PC-3 (cell line): ENCODE results near the gene CCBE1. TPM values are rescaled to one million over a fixed set of nuclear protein-coding genes. Genes with fewer than 3 reads are reported as not detected.

Source experiments
- ATAC-seq: fragments of 200-7000 bp; cut with Tn5 transposase; 2 replicates; pipeline ENCODE4 v1.9.1; 2020; ENCODE audit warnings: mild to moderate bottlenecking, moderate library complexity
- BruUV-seq: library from RNA; stranded (reverse); fragments of 400-500 nt; replicated peaks from 2 replicates; lab custom pipeline; 2021; lab: Mats Ljungman, UMichigan
- CTCF ChIA-PET: fragments of 300-600 bp; sonication (Branson Sonifier 250); formaldehyde crosslinking; loops from one replicate; lab custom pipeline; 2022; ENCODE audit warnings: antibody characterized with exemption; lab: Charles Lee
- POLR2A ChIA-PET: fragments of 300-600 bp; sonication (Branson Sonifier 250); formaldehyde crosslinking; loops from one replicate; lab custom pipeline; 2022; ENCODE audit warnings: antibody characterized with exemption; ENCODE audit not compliant: unreplicated experiment; lab: Charles Lee
- DNase-seq: peaks from one replicate; pipeline ENCODE4 v3.0.0-alpha.2; 2015
- H2AFZ ChIP-seq: fragments of 300-600 bp; sonication (generic); 2 replicates; pipeline ENCODE4 v1.6.0; 2016; ENCODE audit warnings: antibody characterized with exemption, low read length
- H3F3A ChIP-seq: fragments of 300-600 bp; sonication (generic); one replicate; pipeline ENCODE4 v1.6.0; 2017; ENCODE audit warnings: antibody characterized with exemption, low read length, control low read depth, mild to moderate bottlenecking; ENCODE audit not compliant: unreplicated experiment
- H3K27ac ChIP-seq: fragments of 300-600 bp; sonication (generic); 2 replicates; pipeline ENCODE4 v1.5.1; 2016; ENCODE audit warnings: mild to moderate bottlenecking, low read length
- H3K27me3 ChIP-seq: fragments of 300-600 bp; sonication (generic); 2 replicates; pipeline ENCODE4 v1.6.1; 2016; ENCODE audit warnings: low read length, mixed read lengths
- H3K36me3 ChIP-seq: fragments of 300-600 bp; sonication (generic); 2 replicates; pipeline ENCODE4 v1.6.1; 2016; ENCODE audit warnings: low read depth, mixed run types, low read length, mixed read lengths
- H3K4me1 ChIP-seq: fragments of 300-600 bp; sonication (generic); 2 replicates; pipeline ENCODE4 v1.5.1; 2016; ENCODE audit warnings: low read length; ENCODE audit not compliant: insufficient read depth
- H3K4me2 ChIP-seq: fragments of 300-600 bp; sonication (generic); 2 replicates; pipeline ENCODE4 v1.6.0; 2016; ENCODE audit warnings: low read length
- H3K4me3 ChIP-seq: fragments of 300-600 bp; sonication (generic); 2 replicates; pipeline ENCODE4 v1.5.1; 2016; ENCODE audit warnings: mild to moderate bottlenecking, low read length, mixed read lengths
- H3K79me2 ChIP-seq: fragments of 300-600 bp; sonication (generic); 2 replicates; pipeline ENCODE4 v1.6.1; 2017; ENCODE audit warnings: low read length, mixed read lengths
- H3K9ac ChIP-seq: fragments of 300-600 bp; sonication (generic); 2 replicates; pipeline ENCODE4 v1.6.0; 2016; ENCODE audit warnings: mild to moderate bottlenecking, low read length
- H3K9me2 ChIP-seq: fragments of 300-600 bp; sonication (generic); replicated peaks from 2 replicates; pipeline ENCODE4 v1.6.1; 2016; ENCODE audit warnings: mixed run types, low read length, mixed read lengths
- H3K9me3 ChIP-seq: fragments of 300-600 bp; sonication (generic); 2 replicates; pipeline ENCODE4 v1.6.1; 2016; ENCODE audit warnings: low read length, mixed read lengths
- H4K20me1 ChIP-seq: fragments of 300-600 bp; sonication (generic); 2 replicates; pipeline ENCODE4 v1.6.1; 2016; ENCODE audit warnings: low read length, mixed read lengths
- EZH2 ChIP-seq: fragments of 300-600 bp; sonication (generic); IDR thresholded peaks from one replicate; pipeline ENCODE4 v1.6.1; 2017; ENCODE audit warnings: antibody characterized with exemption, mild to moderate bottlenecking, low read length; ENCODE audit not compliant: unreplicated experiment
- EZH2phosphoT487 ChIP-seq: fragments of 300-600 bp; sonication (generic); IDR thresholded peaks from 2 replicates; pipeline ENCODE4 v1.6.1; 2018; ENCODE audit warnings: mild to moderate bottlenecking, antibody characterized with exemption, low read length, borderline replicate concordance
- intact Hi-C: fragments of 100-400 bp; cut with micrococcal nuclease; formaldehyde crosslinking; loops from 2 replicates; pipeline ENCODE4 v1.9.0; 2023
- total RNA-seq: library from RNA; depleted of rRNA; stranded (reverse); fragments of >200 nt; gene quantifications from 2 replicates; pipeline ENCODE4 v1.2.3, GENCODE V29; 2014
- TF ChIP-seq, protein P1 (sequence below): fragments of 300-600 bp; sonication (generic); conservative IDR thresholded peaks from 2 replicates; pipeline ENCODE4 v1.5.1; 2017; ENCODE audit warnings: antibody characterized with exemption, low read depth, mild to moderate bottlenecking, low read length

The CCBE1 gene
- total RNA-seq, 1 experiment from 2014 or later: 13.9 TPM

DNA sequence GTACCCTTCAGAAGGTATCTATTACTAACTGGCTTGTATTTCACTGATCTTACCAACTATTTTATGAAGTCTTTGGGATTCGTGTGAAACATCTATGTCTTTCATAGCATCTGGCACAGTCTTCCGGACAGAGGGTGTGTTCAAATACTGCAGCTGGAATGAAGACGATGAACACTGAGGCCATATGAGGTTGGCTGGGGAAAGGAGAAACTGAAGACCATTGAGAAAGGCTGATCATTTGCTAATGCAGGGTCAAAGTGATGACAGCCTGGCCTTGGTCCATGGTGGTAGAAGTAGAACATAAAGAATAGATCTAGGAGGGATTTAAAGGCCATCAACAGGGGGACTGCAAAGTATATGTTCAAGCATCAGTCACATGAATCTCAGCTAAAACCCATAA lies 132.7 kb downstream of the CCBE1 start:
- no peak for ATAC-seq
- Histone ChIP-seq H3F3A (no peaks in the 10 kb centered on the region), H3K36me3 (no peaks in the 10 kb centered on the region), H4K20me1 (no peaks in the 10 kb centered on the region), H3K4me3 (no peak overlapping the region), H3K4me1 (no peaks in the 10 kb centered on the region), H3K9me2 (no peaks in the 10 kb centered on the region), H3K4me2 (no peak overlapping the region), H3K79me2 (peaks cover 5% of the 10 kb centered on the region; the same call in 1 of the 2 replicates), H3K9ac (no peak overlapping the region), H3K27me3 (no peaks in the 10 kb centered on the region), H3K9me3 (no peaks in the 10 kb centered on the region), H3K27ac (no peak overlapping the region), H2AFZ (no peak overlapping the region)
- intact Hi-C loops: no loop called here
- POLR2A ChIA-PET: no interaction called here
- BruUV-seq: no TSS peak
- DNase-seq: no peak
- TF ChIP-seq, protein P1, sequence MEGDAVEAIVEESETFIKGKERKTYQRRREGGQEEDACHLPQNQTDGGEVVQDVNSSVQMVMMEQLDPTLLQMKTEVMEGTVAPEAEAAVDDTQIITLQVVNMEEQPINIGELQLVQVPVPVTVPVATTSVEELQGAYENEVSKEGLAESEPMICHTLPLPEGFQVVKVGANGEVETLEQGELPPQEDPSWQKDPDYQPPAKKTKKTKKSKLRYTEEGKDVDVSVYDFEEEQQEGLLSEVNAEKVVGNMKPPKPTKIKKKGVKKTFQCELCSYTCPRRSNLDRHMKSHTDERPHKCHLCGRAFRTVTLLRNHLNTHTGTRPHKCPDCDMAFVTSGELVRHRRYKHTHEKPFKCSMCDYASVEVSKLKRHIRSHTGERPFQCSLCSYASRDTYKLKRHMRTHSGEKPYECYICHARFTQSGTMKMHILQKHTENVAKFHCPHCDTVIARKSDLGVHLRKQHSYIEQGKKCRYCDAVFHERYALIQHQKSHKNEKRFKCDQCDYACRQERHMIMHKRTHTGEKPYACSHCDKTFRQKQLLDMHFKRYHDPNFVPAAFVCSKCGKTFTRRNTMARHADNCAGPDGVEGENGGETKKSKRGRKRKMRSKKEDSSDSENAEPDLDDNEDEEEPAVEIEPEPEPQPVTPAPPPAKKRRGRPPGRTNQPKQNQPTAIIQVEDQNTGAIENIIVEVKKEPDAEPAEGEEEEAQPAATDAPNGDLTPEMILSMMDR: no peak
- TF ChIP-seq EZH2 (no peak), EZH2phosphoT487 (no peak)
- CTCF ChIA-PET: no interaction called here

DNA sequence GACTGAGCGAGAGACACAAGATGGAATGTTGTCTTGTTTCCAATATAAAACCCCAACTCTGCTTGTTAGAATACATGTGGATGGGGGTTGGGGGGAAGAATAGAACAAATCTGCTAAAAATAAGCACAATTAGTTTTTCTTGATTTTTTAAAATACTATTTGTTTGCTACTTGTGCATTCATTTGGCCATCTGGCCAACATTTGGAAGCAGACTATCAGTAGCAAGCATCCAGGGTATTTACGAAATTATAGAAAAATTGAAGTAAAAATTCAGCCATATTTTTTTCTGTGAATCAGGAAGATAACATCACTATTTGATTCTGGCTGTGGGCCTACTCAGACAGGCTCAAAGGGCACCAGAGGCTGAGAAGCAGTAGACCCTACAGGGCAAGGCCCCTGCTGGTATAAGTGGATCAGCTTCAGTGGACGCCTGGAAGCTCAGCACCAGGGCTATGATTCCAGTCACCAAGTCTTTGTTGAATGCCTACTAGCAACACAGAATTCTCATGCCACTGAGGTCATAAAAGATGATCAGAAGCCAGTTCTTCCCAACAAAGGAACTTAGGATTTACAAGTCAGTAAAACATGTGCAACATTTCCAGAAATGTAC lies 133.9 kb downstream of the CCBE1 start:
- Histone ChIP-seq H3K4me3 (no peak overlapping the region), H3K9me3 (no peaks in the 10 kb centered on the region), H3K4me1 (no peaks in the 10 kb centered on the region), H3K27ac (no peak overlapping the region), H2AFZ (no peak overlapping the region), H3K9ac (no peak overlapping the region), H3K9me2 (no peaks in the 10 kb centered on the region), H3K27me3 (no peaks in the 10 kb centered on the region), H3F3A (no peaks in the 10 kb centered on the region), H3K79me2 (peaks cover 5% of the 10 kb centered on the region; the same call in 1 of the 2 replicates), H4K20me1 (no peaks in the 10 kb centered on the region), H3K4me2 (no peak overlapping the region), H3K36me3 (no peaks in the 10 kb centered on the region)
- no TSS peak for BruUV-seq
- ChIA-PET POLR2A (no interaction called here), CTCF (no interaction called here)
- intact Hi-C loops: no loop called here
- DNase-seq (no peak), ATAC-seq (no peak)
- TF ChIP-seq, protein P1: no peak
- TF ChIP-seq EZH2phosphoT487 (no peak), EZH2 (no peak)

DNA sequence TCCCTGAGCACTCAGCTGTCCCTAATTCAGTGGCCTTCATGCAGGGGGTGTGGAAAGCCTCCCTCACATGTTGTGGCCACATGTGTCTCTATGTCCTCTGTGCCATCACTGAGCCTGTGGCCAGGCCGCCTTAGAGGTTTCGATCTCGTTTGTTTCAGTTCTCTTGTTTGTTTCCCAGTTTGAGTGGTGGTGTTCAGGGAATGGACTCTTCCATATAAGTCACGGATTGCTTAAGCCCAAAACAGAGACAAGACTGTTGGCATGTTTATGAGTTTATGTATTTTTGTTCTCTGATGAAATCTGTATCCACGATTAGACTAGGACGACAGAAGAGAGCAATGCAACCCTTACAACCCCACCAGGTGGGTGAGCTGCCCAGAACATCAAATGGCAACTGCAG lies 134.5 kb downstream of the CCBE1 start:
- BruUV-seq: no TSS peak
- intact Hi-C loops: no loop called here
- DNase-seq (no peak), ATAC-seq (no peak)
- H3K4me3 ChIP-seq: no peak overlapping the region
- POLR2A ChIA-PET: no interaction called here
- H3K79me2 ChIP-seq: peaks cover 5% of the 10 kb centered on the region; the same call in 1 of the 2 replicates
- no peak overlapping the region for H3K4me2 ChIP-seq
- H2AFZ ChIP-seq: no peak overlapping the region
- no peaks in the 10 kb centered on the region for H3K36me3 ChIP-seq
- no peaks in the 10 kb centered on the region for H3F3A ChIP-seq
- H3K4me1 ChIP-seq: no peaks in the 10 kb centered on the region
- CTCF ChIA-PET: no interaction called here
- H4K20me1 ChIP-seq: no peaks in the 10 kb centered on the region
- H3K9ac ChIP-seq: no peak overlapping the region
- no peaks in the 10 kb centered on the region for H3K9me2 ChIP-seq
- TF ChIP-seq, protein P1: no peak
- TF ChIP-seq EZH2phosphoT487: no peak
- TF ChIP-seq EZH2: no peak
- no peaks in the 10 kb centered on the region for H3K9me3 ChIP-seq
- no peak overlapping the region for H3K27ac ChIP-seq
- H3K27me3 ChIP-seq: no peaks in the 10 kb centered on the region
